ENCODE measurements around the gene USP25.

DNA sequence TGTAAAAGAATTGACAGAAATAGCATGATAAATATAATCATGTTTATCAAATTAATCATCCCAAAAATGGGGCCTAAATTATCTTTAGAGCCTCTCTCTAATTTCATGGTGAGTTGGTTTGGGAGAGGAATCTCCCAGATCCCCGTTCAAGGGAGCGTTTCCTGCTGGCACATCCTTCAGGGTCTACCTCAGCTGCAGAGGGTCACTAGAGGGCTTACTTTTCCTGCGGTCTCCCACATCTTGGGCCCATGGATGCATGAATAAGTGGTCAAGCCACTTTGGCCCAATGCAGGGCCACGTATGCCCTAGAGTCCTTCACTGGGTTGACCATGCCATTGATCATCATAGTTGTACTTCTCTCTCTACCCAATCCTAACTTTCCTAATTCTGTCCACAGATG is 164.1 kb downstream of the USP25 start:
- TF ChIP-seq, protein P1, sequence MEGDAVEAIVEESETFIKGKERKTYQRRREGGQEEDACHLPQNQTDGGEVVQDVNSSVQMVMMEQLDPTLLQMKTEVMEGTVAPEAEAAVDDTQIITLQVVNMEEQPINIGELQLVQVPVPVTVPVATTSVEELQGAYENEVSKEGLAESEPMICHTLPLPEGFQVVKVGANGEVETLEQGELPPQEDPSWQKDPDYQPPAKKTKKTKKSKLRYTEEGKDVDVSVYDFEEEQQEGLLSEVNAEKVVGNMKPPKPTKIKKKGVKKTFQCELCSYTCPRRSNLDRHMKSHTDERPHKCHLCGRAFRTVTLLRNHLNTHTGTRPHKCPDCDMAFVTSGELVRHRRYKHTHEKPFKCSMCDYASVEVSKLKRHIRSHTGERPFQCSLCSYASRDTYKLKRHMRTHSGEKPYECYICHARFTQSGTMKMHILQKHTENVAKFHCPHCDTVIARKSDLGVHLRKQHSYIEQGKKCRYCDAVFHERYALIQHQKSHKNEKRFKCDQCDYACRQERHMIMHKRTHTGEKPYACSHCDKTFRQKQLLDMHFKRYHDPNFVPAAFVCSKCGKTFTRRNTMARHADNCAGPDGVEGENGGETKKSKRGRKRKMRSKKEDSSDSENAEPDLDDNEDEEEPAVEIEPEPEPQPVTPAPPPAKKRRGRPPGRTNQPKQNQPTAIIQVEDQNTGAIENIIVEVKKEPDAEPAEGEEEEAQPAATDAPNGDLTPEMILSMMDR (IDR thresholded peaks at IDR 0.05), result no peak
- no peak for TF ChIP-seq POLR2A (IDR thresholded peaks at IDR 0.05)
